Neural crest cell (in vitro differentiated cells): ENCODE measurements around the gene CLDN24. TPM values are rescaled to one million over a fixed set of nuclear protein-coding genes. Genes with fewer than 3 reads are reported as not detected.
A peak's percentile ranks its signal among the peaks of the same experiment; 100 is the strongest.

Experiments used
- DNase-seq: peaks from one replicate; pipeline ENCODE4 v3.0.0; 2021; ENCODE audit warnings: low read depth, mixed read lengths, low spot score
- H3K27ac Mint-ChIP-seq: one replicate; pipeline ENCODE4 v1.8.0; 2021; ENCODE audit warnings: mild to moderate bottlenecking, mixed read lengths; ENCODE audit not compliant: unreplicated experiment
- H3K27me3 Mint-ChIP-seq: 2 replicates; pipeline ENCODE4 v1.8.0; 2021; ENCODE audit warnings: low read depth, mild to moderate bottlenecking, mixed read lengths
- H3K36me3 Mint-ChIP-seq: 2 replicates; pipeline ENCODE4 v1.8.0; 2021; ENCODE audit warnings: low read depth, mild to moderate bottlenecking, mixed read lengths
- H3K4me1 Mint-ChIP-seq: 2 replicates; pipeline ENCODE4 v1.8.0; 2021; ENCODE audit warnings: mixed read lengths
- H3K4me3 Mint-ChIP-seq: one replicate; pipeline ENCODE4 v1.8.0; 2021; ENCODE audit warnings: mild to moderate bottlenecking, mixed read lengths
- H3K9me3 Mint-ChIP-seq: 2 replicates; pipeline ENCODE4 v1.8.0; 2021; ENCODE audit warnings: mixed read lengths
- long read RNA-seq: library from polyadenylated mRNA; unstranded; transcript quantifications from one replicate; pipeline ENCODE4 v2.0.0, GENCODE V29; 2020
- total RNA-seq: library from RNA; stranded (reverse); gene quantifications from 2 replicates; pipeline ENCODE4 v1.2.1, GENCODE V29; 2021
- TF ChIP-seq, protein P1 (sequence below): fragments of 200-600 bp; sonication (generic); conservative IDR thresholded peaks from 2 replicates; pipeline ENCODE4 v1.5.0; 2021; ENCODE audit warnings: antibody characterized with exemption, mild to moderate bottlenecking

CLDN24 gene
- not detected in 2 replicates for total RNA-seq
- long read RNA-seq: 0 reads

DNA sequence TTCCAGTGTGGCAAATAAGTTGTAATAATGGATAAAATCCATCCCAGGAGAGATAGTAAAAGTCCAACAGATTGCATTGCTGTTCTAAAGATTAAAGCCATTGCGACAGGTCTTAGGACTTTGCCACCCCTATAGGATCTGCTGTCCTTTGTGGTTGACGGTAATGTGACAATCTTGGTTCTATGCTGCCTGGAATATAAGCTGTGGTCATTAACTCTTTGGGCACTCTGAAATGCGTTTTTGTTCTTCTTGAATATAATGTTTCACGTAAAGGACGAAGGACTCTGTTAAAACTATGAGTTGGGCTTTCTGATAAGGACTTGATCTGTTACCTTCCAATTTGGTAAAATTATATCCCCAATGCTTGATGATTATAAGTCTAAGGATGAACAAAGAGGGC lies at the start of gene CLDN24:
TSS of gene CLDN24 (minus strand) at position 101 of the 400 bp plus-strand sequence. CDS start at position 101, 0 bp downstream.
- Mint-ChIP-seq H3K4me3 (no peak within 1 kb of the TSS), H3K9me3 (peaks cover 6% of the 10 kb centered on the region), H3K27me3 (no peaks in the 10 kb centered on the region), H3K27ac (peak within 1 kb of the TSS; percentile 75), H3K36me3 (peaks cover 12% of the 10 kb centered on the region), H3K4me1 (peaks cover 30% of the 10 kb centered on the region)
- no peak for DNase-seq
- TF ChIP-seq, protein P1, sequence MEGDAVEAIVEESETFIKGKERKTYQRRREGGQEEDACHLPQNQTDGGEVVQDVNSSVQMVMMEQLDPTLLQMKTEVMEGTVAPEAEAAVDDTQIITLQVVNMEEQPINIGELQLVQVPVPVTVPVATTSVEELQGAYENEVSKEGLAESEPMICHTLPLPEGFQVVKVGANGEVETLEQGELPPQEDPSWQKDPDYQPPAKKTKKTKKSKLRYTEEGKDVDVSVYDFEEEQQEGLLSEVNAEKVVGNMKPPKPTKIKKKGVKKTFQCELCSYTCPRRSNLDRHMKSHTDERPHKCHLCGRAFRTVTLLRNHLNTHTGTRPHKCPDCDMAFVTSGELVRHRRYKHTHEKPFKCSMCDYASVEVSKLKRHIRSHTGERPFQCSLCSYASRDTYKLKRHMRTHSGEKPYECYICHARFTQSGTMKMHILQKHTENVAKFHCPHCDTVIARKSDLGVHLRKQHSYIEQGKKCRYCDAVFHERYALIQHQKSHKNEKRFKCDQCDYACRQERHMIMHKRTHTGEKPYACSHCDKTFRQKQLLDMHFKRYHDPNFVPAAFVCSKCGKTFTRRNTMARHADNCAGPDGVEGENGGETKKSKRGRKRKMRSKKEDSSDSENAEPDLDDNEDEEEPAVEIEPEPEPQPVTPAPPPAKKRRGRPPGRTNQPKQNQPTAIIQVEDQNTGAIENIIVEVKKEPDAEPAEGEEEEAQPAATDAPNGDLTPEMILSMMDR: no peak

DNA sequence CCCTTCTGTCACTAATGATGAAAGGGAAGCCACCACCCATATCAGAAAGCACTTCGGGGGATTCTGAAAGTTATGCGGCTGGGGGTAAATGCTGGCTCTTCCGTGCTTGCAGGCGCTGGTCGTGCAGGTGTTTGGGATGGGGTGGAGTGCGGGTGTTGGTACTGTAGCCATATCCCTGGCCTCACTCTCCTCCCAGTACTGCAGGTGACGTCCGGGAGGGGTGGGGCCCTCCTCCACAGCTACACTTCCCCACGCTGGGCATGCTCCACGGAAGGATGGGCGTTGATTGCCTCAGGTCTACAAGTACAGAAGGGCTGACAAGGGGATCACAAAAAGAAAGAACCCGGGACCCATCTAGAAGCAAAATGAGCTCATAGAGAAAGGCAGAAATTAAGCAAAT lies 48.6 kb upstream of the CLDN24 start:
- H3K9me3 Mint-ChIP-seq: peaks cover 9% of the 10 kb centered on the region
- no peaks in the 10 kb centered on the region for H3K27me3 Mint-ChIP-seq

DNA sequence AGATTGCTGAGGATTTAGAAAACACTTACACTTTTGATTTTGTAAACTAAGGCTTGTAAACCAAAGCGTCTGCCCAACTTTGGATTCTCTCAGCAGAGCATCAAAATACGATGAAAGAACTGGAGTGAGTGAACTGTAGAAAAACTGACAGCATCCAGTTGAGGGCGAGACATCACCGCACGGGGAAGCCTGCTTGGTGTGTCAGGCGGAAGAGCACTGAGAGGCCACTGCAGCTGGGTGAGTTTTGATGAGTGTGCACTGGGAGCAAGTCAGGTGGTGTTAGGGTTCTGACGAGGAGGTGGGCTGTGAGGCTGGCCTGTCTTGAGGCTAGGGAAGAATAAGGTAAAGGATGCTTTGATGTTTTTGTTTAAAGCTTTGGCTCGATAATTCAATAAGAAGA lies 46.8 kb upstream of the CLDN24 start:
- Mint-ChIP-seq H3K36me3 (no peaks in the 10 kb centered on the region), H3K27ac (no peak overlapping the region), H3K9me3 (peaks cover 9% of the 10 kb centered on the region), H3K27me3 (no peaks in the 10 kb centered on the region), H3K4me1 (peaks cover 19% of the 10 kb centered on the region), H3K4me3 (no peak overlapping the region)
- no peak for DNase-seq
- TF ChIP-seq, protein P1: no peak

More for the DNA sequence above, 48.6 kb upstream of the CLDN24 start:
- Mint-ChIP-seq H3K36me3 (no peaks in the 10 kb centered on the region), H3K4me1 (peaks cover 15% of the 10 kb centered on the region), H3K4me3 (no peak overlapping the region), H3K27ac (no peak overlapping the region)
- DNase-seq: no peak
- TF ChIP-seq, protein P1: no peak

DNA sequence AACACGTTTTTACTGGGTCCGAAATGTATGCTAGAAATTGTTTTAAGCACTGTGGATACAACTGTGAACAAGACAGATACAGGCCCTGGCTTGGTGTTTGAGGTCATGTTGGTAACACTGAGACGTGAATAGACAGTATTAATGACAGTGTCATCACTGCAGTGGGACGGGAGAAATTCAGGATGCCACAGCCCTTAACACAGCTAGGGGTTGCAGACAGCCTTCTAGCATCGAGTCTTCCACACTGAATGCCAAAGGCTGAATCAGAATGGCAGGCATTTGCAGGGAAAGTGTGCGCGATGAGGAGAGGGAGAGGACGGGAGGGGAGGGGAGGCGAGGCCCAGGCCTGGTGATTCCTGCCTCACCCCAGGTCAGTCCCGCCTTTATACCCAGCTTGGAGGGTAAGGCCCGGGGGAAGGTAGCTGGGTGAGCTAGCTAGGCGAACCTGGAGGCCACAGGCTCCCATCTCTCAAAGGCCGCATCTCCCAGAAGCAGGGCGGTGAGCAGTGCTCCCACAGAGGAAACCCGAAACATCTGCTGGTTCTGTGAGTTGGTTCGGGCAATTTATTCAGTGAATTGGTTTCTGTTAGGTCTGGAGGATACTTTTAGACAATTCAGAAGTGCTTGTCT lies 44.1 kb upstream of the CLDN24 start:
- Mint-ChIP-seq H3K27me3 (no peaks in the 10 kb centered on the region), H3K4me1 (peaks cover 37% of the 10 kb centered on the region), H3K4me3 (no peak overlapping the region), H3K36me3 (no peaks in the 10 kb centered on the region), H3K9me3 (no peaks in the 10 kb centered on the region), H3K27ac (peak overlapping the region; percentile 29)
- TF ChIP-seq, protein P1: no peak
- no peak for DNase-seq

DNA sequence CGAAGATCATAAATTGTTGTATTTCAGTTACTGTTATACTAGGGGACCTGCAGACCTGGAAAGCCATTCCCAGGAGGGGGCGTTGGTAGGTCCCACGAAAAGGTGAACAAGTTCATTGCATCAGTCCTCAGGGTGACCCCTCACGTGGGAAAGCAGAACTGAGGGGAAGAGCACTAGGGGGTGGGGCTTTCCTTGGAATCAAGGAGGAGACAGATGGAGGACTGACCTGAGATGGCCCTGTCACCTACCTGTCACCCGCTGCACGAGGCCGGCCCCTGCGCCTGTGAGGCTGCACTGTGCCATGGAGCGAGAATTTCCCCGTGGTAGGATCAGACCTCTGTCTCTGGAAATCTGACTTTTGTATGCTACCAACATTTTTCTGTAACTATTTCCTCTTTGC lies 41.8 kb upstream of the CLDN24 start:
- no peaks in the 10 kb centered on the region for H3K9me3 Mint-ChIP-seq
- H3K4me3 Mint-ChIP-seq: no peak overlapping the region
- no peaks in the 10 kb centered on the region for H3K36me3 Mint-ChIP-seq
- H3K27ac Mint-ChIP-seq: no peak overlapping the region
- DNase-seq: no peak
- H3K4me1 Mint-ChIP-seq: peaks cover 43% of the 10 kb centered on the region
- no peaks in the 10 kb centered on the region for H3K27me3 Mint-ChIP-seq
- TF ChIP-seq, protein P1: no peak
